Measurements from ENCODE around the gene CFAP46.
A peak's percentile ranks its signal among the peaks of the same experiment; 100 is the strongest.

Gene CFAP46

GRCh38 chr10:132946311-132946710 lies 3.9 kb upstream of the CFAP46 start:
- Histone ChIP-seq H3K9me3 (ENCODE audit: low read length) (no peaks in the 10 kb centered on the region), H3K27ac (ENCODE audit: low read depth, low read length) (no peak overlapping the region), H3K9ac (ENCODE audit: low read length) (no peak overlapping the region), H3K4me3 (ENCODE audit: low read depth in 1 of 2, low read length in 2 of 2) (no peak overlapping the region), H3K4me1 (ENCODE audit: insufficient read depth, low read length) (peaks cover 4% of the 10 kb centered on the region), H3K36me3 (ENCODE audit: insufficient read depth, low read length) (no peaks in the 10 kb centered on the region), H3K27me3 (ENCODE audit: control insufficient read depth in 1 of 2, insufficient read depth in 2 of 2, low read length in 2 of 2) (peaks cover 0 to 46% of the 10 kb centered on the region in 2 donors)

DNA sequence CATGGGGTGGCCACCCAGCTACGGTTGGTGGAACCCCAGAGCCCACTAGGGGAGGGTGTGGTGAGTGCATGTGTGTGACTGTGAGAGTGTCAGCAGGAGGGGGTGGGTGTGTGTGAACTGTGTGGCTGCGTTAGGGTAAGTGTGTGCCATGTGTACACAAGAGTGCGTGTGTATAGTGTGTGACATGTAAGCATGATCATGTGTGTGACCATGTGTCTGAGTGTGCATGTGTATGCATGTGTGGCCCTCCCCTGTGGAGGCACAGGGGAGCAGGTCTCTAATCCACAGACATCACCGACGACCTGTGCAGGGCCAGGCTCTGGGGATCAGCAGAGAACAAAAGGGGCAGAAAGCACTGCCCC lies 3.5 kb upstream of the CFAP46 start:
- Histone ChIP-seq H3K4me1 (ENCODE audit: insufficient read depth, low read length) (peaks cover 4% of the 10 kb centered on the region), H3K4me3 (ENCODE audit: low read depth in 1 of 2, low read length in 2 of 2) (no peak overlapping the region), H3K27me3 (ENCODE audit: control insufficient read depth in 1 of 2, insufficient read depth in 2 of 2, low read length in 2 of 2) (peaks cover 0 to 46% of the 10 kb centered on the region in 2 donors), H3K27ac (ENCODE audit: low read depth, low read length) (no peak overlapping the region), H3K9ac (ENCODE audit: low read length) (no peak overlapping the region), H3K36me3 (ENCODE audit: insufficient read depth, low read length) (no peaks in the 10 kb centered on the region), H3K9me3 (ENCODE audit: low read length) (no peaks in the 10 kb centered on the region)

GRCh38 chr10:132945125-132945893 lies 2.9 kb upstream of the CFAP46 start:
- peaks cover 0 to 46% of the 10 kb centered on the region in 2 donors for H3K27me3 ChIP-seq (ENCODE audit: control insufficient read depth in 1 of 2, insufficient read depth in 2 of 2, low read length in 2 of 2)
- H3K9ac ChIP-seq (ENCODE audit: low read length) = no peak overlapping the region
- H3K4me1 ChIP-seq (ENCODE audit: insufficient read depth, low read length) = peaks cover 4% of the 10 kb centered on the region
- no peaks in the 10 kb centered on the region for H3K36me3 ChIP-seq (ENCODE audit: insufficient read depth, low read length)
- no peak overlapping the region for H3K4me3 ChIP-seq (ENCODE audit: low read depth in 1 of 2, low read length in 2 of 2)
- no peaks in the 10 kb centered on the region for H3K9me3 ChIP-seq (ENCODE audit: low read length)
- no peak overlapping the region for H3K27ac ChIP-seq (ENCODE audit: low read depth, low read length)

DNA sequence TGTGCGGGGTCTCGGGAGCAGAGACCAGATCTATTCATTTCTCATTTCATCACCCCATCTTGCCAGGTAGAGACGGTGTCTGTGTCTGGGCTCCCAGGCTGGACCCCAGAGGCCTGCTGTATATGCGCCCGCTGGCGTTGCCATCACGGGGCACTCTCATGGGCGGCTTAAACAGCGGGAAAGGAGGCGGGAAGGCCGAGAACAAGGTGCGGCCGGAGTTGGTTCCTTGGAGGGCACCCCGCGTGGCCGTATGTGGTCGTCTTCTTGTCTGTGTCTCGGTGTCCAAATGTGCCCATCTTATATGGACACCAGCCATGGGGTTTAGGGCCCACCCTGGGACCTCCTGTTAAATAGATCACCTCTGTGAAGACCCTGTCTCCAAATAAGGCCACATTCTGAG lies 2.1 kb upstream of the CFAP46 start:
- H3K9me3 ChIP-seq (ENCODE audit: low read length) = no peaks in the 10 kb centered on the region
- H3K4me3 ChIP-seq (ENCODE audit: low read depth in 1 of 2, low read length in 2 of 2) = no peak overlapping the region
- H3K27me3 ChIP-seq (ENCODE audit: control insufficient read depth in 1 of 2, insufficient read depth in 2 of 2, low read length in 2 of 2) = peaks cover 0 to 50% of the 10 kb centered on the region in 2 donors

DNA sequence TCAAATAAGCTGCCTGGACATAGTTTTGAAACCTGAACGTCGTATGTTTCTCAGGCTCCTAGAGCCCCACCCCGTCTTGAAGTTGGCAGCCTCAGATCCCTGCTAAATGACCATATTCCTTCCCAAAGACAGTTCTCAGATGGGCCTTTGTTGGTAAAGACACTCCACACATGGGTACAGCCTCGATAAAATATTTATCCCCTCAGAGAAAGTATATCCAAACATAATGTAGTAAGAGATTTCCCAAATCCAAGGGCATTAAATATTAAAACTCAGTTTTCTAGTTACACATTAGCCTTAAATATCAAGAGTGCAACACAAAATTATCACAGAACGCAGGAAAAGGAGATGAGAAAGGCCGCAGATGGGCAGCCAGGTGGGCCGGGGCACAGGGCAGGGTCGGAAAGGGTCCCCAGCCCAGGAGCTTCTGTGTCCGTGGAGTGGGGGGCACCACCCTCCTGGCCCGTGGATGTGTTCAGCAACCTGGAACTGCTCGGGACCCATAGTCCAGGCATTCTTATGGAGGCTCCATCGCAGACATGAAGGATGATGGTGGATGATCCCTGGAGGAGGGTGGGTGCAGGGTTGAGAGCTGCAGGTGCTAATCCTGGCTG lies 1.5 kb upstream of the CFAP46 start:
- Histone ChIP-seq H3K27ac (ENCODE audit: low read depth, low read length) (no peak overlapping the region), H3K27me3 (ENCODE audit: control insufficient read depth in 1 of 2, insufficient read depth in 2 of 2, low read length in 2 of 2) (peaks cover 0 to 55% of the 10 kb centered on the region in 2 donors), H3K4me1 (ENCODE audit: insufficient read depth, low read length) (peaks cover 4% of the 10 kb centered on the region), H3K4me3 (ENCODE audit: low read depth in 1 of 2, low read length in 2 of 2) (no peak overlapping the region), H3K9ac (ENCODE audit: low read length) (no peak overlapping the region), H3K36me3 (ENCODE audit: insufficient read depth, low read length) (no peaks in the 10 kb centered on the region), H3K9me3 (ENCODE audit: low read length) (no peaks in the 10 kb centered on the region)

More for the DNA sequence above, 2.1 kb upstream of the CFAP46 start:
- H3K36me3 ChIP-seq (ENCODE audit: insufficient read depth, low read length) = no peaks in the 10 kb centered on the region
- no peak overlapping the region for H3K27ac ChIP-seq (ENCODE audit: low read depth, low read length)
- peaks cover 4% of the 10 kb centered on the region for H3K4me1 ChIP-seq (ENCODE audit: insufficient read depth, low read length)
- no peak overlapping the region for H3K9ac ChIP-seq (ENCODE audit: low read length)

DNA sequence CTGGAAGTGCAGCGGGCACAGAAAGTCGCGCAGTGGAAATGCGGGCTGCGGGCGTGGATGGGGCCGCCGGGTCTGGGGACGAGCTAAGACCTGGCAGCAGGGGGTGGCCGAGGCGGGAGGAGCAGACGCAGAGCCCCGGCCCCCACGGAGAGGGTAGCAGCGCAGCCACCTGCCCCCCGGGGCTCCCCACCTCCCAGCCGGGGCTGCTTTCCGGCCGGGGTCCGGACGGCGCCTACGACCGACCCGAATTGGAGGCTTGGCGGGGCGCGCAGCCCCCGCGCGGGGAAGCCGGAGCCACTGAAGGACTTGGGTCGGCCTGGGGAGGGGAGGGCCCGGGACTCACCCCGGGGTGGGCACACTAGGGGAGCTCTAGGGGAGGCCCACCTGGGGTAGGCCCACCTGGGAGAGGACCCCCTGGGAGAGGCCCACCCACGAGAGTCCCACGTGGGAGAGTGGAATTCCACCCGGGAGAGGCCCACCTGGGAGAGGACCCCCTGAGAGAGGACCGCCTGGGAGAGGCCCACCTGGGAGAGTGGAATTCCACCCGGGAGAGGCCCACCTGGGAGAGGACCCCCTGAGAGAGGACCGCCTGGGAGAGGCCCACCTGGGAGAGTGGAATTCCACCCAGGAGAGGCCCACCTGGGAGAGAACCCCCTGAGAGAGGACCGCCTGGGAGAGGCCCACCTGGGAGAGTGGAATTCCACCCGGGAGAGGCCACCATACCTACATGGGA lies 854 bp upstream of the CFAP46 start:
- Histone ChIP-seq H3K36me3 (ENCODE audit: insufficient read depth, low read length) (no peaks in the 10 kb centered on the region), H3K4me3 (ENCODE audit: low read depth in 1 of 2, low read length in 2 of 2) (peak overlapping the region; percentile 38), H3K27me3 (ENCODE audit: control insufficient read depth in 1 of 2, insufficient read depth in 2 of 2, low read length in 2 of 2) (peaks cover 0 to 55% of the 10 kb centered on the region in 2 donors), H3K9ac (ENCODE audit: low read length) (no peak overlapping the region), H3K9me3 (ENCODE audit: low read length) (no peaks in the 10 kb centered on the region), H3K27ac (ENCODE audit: low read depth, low read length) (no peak overlapping the region), H3K4me1 (ENCODE audit: insufficient read depth, low read length) (peaks cover 4% of the 10 kb centered on the region)

- Histone ChIP-seq H3K36me3 (ENCODE audit: insufficient read depth, low read length) (no peaks in the 10 kb centered on the region), H3K4me3 (ENCODE audit: low read depth in 1 of 2, low read length in 2 of 2) (no peak overlapping the region), H3K27ac (ENCODE audit: low read depth, low read length) (no peak overlapping the region), H3K9me3 (ENCODE audit: low read length) (no peaks in the 10 kb centered on the region), H3K9ac (ENCODE audit: low read length) (no peak overlapping the region), H3K27me3 (ENCODE audit: control insufficient read depth in 1 of 2, insufficient read depth in 2 of 2, low read length in 2 of 2) (peaks cover 0 to 55% of the 10 kb centered on the region in 2 donors), H3K4me1 (ENCODE audit: insufficient read depth, low read length) (peaks cover 4% of the 10 kb centered on the region)
Measured at GRCh38 chr10:132941640-132942051, 724 bp downstream of the CFAP46 start.

GRCh38 chr10:132940791-132941465 lies 1.4 kb downstream of the CFAP46 start:
- Histone ChIP-seq H3K36me3 (ENCODE audit: insufficient read depth, low read length) (no peaks in the 10 kb centered on the region), H3K4me3 (ENCODE audit: low read depth in 1 of 2, low read length in 2 of 2) (no peak overlapping the region), H3K9ac (ENCODE audit: low read length) (no peak overlapping the region), H3K27ac (ENCODE audit: low read depth, low read length) (no peak overlapping the region), H3K27me3 (ENCODE audit: control insufficient read depth in 1 of 2, insufficient read depth in 2 of 2, low read length in 2 of 2) (peaks cover 0 to 52% of the 10 kb centered on the region in 2 donors), H3K4me1 (ENCODE audit: insufficient read depth, low read length) (peaks cover 4% of the 10 kb centered on the region), H3K9me3 (ENCODE audit: low read length) (no peaks in the 10 kb centered on the region)

DNA sequence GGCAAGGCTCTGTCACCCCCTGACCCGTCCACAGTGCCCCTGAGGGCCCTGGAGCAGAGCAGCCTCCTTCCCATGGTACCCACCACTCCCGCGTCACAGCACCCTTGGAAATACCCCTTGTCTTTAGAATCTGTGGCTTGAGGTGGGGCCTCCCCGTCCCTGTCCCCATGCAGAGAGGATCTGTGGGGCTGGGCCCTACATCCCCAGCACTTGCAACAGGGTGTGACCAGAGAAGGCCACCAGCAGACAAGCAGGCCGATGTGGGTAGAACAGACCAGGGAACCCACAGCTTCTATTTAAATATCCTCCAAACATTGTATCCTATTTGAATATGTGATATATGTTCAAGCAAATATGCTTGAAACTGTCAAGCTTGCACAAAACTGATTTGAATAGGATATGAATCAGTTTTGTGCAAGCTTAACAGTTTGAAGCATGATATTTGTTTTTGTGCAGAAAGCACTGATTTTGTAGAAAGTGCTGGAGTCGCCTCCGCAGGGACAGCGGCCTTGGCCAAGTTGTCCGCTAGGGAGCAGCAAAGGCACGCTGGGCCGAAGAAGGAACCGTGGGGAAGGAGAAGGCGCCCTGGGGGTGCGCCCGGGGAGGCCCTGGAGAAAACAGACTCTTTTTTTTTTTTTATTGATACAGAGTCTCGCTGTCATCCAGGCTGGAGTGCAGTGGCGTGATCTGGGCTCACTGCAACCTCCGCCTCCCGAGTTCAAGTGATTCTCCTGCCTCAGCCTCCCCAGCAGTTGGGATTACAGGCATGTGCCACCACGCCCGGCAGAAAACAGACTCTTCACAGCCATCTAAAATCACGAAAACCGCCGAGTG lies 2.2 kb downstream of the CFAP46 start:
- H3K27me3 ChIP-seq (ENCODE audit: control insufficient read depth in 1 of 2, insufficient read depth in 2 of 2, low read length in 2 of 2) = peaks cover 0 to 46% of the 10 kb centered on the region in 2 donors
- no peak overlapping the region for H3K9ac ChIP-seq (ENCODE audit: low read length)
- peaks cover 4% of the 10 kb centered on the region for H3K4me1 ChIP-seq (ENCODE audit: insufficient read depth, low read length)

DNA sequence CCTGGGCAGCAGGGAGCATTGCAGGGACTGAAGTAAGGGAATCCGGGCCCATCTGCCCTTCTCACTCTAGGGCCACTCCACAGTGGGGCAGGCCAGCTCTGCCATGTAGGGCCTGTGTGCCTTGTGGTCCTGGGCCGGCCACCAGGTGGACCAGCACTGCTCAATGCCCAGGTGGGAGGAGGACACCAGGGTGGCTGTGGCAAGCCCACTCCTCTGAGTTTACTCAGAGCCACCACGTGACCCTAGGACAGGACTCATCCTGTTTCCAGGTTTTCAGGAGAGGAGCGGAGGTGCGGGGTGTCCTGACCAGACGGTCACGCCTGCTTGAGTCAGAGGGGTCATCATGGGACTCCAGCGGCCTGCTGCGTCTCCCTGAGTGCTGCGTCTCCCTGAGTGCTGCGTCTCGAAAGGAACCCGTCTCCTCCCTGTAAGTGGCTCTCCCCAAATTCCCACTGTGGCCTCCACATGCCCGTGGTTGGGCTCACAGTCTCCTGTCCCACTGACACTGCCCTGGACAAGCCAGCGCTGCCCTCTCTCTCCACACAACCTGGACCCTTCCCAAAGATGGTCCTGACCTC lies 2.9 kb downstream of the CFAP46 start:
- no peak overlapping the region for H3K27ac ChIP-seq (ENCODE audit: low read depth, low read length)
- no peak overlapping the region for H3K4me3 ChIP-seq (ENCODE audit: low read depth in 1 of 2, low read length in 2 of 2)
- H3K4me1 ChIP-seq (ENCODE audit: insufficient read depth, low read length) = peaks cover 4% of the 10 kb centered on the region
- no peaks in the 10 kb centered on the region for H3K9me3 ChIP-seq (ENCODE audit: low read length)
- H3K9ac ChIP-seq (ENCODE audit: low read length) = no peak overlapping the region
- H3K36me3 ChIP-seq (ENCODE audit: insufficient read depth, low read length) = no peaks in the 10 kb centered on the region
- H3K27me3 ChIP-seq (ENCODE audit: control insufficient read depth in 1 of 2, insufficient read depth in 2 of 2, low read length in 2 of 2) = peaks cover 0 to 40% of the 10 kb centered on the region in 2 donors

More for the DNA sequence above, 2.2 kb downstream of the CFAP46 start:
- no peak overlapping the region for H3K27ac ChIP-seq (ENCODE audit: low read depth, low read length)
- H3K9me3 ChIP-seq (ENCODE audit: low read length) = no peaks in the 10 kb centered on the region
- no peaks in the 10 kb centered on the region for H3K36me3 ChIP-seq (ENCODE audit: insufficient read depth, low read length)
- no peak overlapping the region for H3K4me3 ChIP-seq (ENCODE audit: low read depth in 1 of 2, low read length in 2 of 2)
